Measurements from ENCODE around the gene KCNIP4. TPM values are rescaled to one million over a fixed set of nuclear protein-coding genes. Genes with fewer than 3 reads are reported as not detected.

Gene KCNIP4
- total RNA-seq, 1 donor from 2014 or later: not detected

DNA sequence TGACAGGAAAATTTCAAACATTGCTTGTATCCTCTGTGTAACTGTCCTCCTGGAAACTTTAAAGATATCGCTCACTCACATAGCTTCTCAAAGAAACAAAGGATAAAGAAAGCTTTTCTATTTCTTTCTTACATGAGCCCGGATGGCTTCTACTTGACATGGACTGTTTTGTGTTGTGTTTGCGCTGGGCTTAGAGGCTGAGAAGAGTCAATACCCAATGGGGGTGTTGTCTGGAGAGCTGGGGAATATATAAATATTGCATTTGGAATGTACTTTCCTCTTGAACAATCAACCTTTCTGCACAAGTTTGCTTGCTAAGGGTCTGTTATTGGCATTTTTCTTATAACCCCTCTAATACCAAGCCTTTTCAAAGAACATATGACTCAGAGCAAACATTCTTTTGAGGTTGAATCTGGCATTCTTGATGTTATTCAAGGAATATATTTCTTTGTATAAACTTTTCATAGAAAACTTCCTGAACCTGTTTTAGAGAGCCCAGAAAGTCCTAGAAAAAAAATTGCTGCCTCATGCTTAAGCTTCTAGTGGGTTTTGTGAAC, 916.4 kb downstream of the KCNIP4 start:
- Histone ChIP-seq H3K4me3 (no peak overlapping the region), H3K4me1 (no peaks in the 10 kb centered on the region), H3K27ac (no peak overlapping the region), H3K27me3 (ENCODE audit: low read depth) (no peaks in the 10 kb centered on the region), H3K36me3 (no peaks in the 10 kb centered on the region), H3K9me3 (no peaks in the 10 kb centered on the region)
- TF ChIP-seq CTCF (IDR thresholded peaks at IDR 0.05): no peak
- ATAC-seq (no peak), DNase-seq (no peak)
- intact Hi-C loops (cut with DNase I): no loop called here

GRCh38 chr4:21018817-21019216, 929.8 kb downstream of the KCNIP4 start:
- TF ChIP-seq CTCF (IDR thresholded peaks at IDR 0.05): no peak
- intact Hi-C loops (cut with DNase I): no loop called here
- no peak for DNase-seq
- H3K4me3 ChIP-seq: no peak overlapping the region
- peaks cover 6% of the 10 kb centered on the region for H3K9me3 ChIP-seq
- no peaks in the 10 kb centered on the region for H3K36me3 ChIP-seq
- H3K4me1 ChIP-seq: no peaks in the 10 kb centered on the region
- no peak for ATAC-seq
- H3K27ac ChIP-seq: no peak overlapping the region
- H3K27me3 ChIP-seq (ENCODE audit: low read depth): no peaks in the 10 kb centered on the region

GRCh38 chr4:21013501-21013900, 935.1 kb downstream of the KCNIP4 start:
- ATAC-seq (no peak), DNase-seq (no peak)
- Histone ChIP-seq H3K4me3 (no peak overlapping the region), H3K9me3 (no peaks in the 10 kb centered on the region), H3K27ac (no peak overlapping the region), H3K36me3 (no peaks in the 10 kb centered on the region), H3K4me1 (no peaks in the 10 kb centered on the region), H3K27me3 (ENCODE audit: low read depth) (no peaks in the 10 kb centered on the region)
- intact Hi-C loops (cut with DNase I): no loop called here
- TF ChIP-seq CTCF (IDR thresholded peaks at IDR 0.05): no peak

DNA sequence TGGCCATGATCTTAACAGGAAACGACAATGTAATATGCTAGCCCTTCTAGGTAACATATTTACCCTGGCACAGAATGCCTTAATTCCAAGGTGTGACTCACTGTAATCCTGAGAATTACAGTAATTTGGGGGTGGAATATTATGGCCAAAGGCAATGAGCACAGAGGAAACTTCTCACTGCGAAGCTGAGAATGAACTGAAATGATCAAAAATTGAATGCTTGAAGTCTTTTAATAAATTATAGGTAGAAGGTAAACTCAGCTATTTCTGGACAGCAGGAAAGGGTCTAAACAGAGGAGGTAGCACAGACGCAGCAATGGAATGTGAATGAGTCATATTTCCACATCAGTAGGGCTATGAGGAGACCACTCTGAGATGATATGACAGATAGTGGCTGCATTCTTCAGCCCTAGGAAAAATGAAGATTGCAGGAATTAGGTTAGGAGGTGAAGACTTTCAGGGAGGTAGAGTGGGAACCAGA, 935.7 kb downstream of the KCNIP4 start:
- Histone ChIP-seq H3K4me3 (no peak overlapping the region), H3K27ac (no peak overlapping the region), H3K36me3 (no peaks in the 10 kb centered on the region), H3K27me3 (ENCODE audit: low read depth) (no peaks in the 10 kb centered on the region), H3K4me1 (no peaks in the 10 kb centered on the region), H3K9me3 (no peaks in the 10 kb centered on the region)
- DNase-seq: no peak
- intact Hi-C loops (cut with DNase I): no loop called here
- no peak for TF ChIP-seq CTCF (IDR thresholded peaks at IDR 0.05)
- ATAC-seq: no peak

- intact Hi-C loops (cut with DNase I): no loop called here
- DNase-seq (no peak), ATAC-seq (no peak)
- TF ChIP-seq CTCF (IDR thresholded peaks at IDR 0.05): no peak
- H3K27me3 ChIP-seq (ENCODE audit: low read depth): no peaks in the 10 kb centered on the region
- H3K36me3 ChIP-seq: no peaks in the 10 kb centered on the region
- no peak overlapping the region for H3K27ac ChIP-seq
- H3K4me3 ChIP-seq: no peak overlapping the region
- no peaks in the 10 kb centered on the region for H3K4me1 ChIP-seq
- H3K9me3 ChIP-seq: no peaks in the 10 kb centered on the region
These were observed 937.5 kb downstream of the KCNIP4 start for GRCh38 chr4:21011106-21011505.

All from lower lobe of right lung (tissue), 2 donors.